Astrocyte (in vitro differentiated cells and primary cell): ENCODE results near the gene FAM199X. TPM values are rescaled to one million over a fixed set of nuclear protein-coding genes. Genes with fewer than 3 reads are reported as not detected.

Source experiments
- DNase-seq: peaks from one replicate; pipeline ENCODE4 v3.0.0-alpha.2; 2010; ENCODE audit warnings: low read depth
- FAIRE-seq: peaks from 2 replicates; lab custom pipeline; 2011; peaks lifted over from hg19 to GRCh38; lab: Jason Lieb, UNC
- H2AFZ ChIP-seq: 2 replicates; pipeline ENCODE4 v1.6.0; 2012; ENCODE audit warnings: low read depth, low read length, inconsistent platforms
- H3K27ac ChIP-seq: 2 replicates; pipeline ENCODE4 v1.5.1; 2011; ENCODE audit warnings: low read depth, low read length, inconsistent platforms
- H3K27me3 ChIP-seq: 2 replicates; pipeline ENCODE4 v1.6.0; 2011; ENCODE audit warnings: low read length, inconsistent platforms; ENCODE audit not compliant: insufficient read depth
- H3K36me3 ChIP-seq: 2 replicates; pipeline ENCODE4 v1.5.1; 2011; ENCODE audit warnings: low read length, inconsistent platforms; ENCODE audit not compliant: insufficient read depth
- H3K4me1 ChIP-seq: 2 replicates; pipeline ENCODE4 v1.5.1; 2011; ENCODE audit warnings: low read length, inconsistent platforms; ENCODE audit not compliant: insufficient read depth
- H3K4me2 ChIP-seq: 2 replicates; pipeline ENCODE4 v1.6.0; 2012; ENCODE audit warnings: low read length, inconsistent platforms
- H3K4me3 ChIP-seq: 2 replicates; pipeline ENCODE4 v1.5.1; 2011; ENCODE audit warnings: low read depth, mild to moderate bottlenecking, low read length, inconsistent platforms; ENCODE audit not compliant: insufficient read depth
- H3K79me2 ChIP-seq: 2 replicates; pipeline ENCODE4 v1.6.0; 2012; ENCODE audit warnings: mild to moderate bottlenecking, low read length, inconsistent platforms; ENCODE audit not compliant: insufficient read depth
- H3K9ac ChIP-seq: 2 replicates; pipeline ENCODE4 v1.6.0; 2012; ENCODE audit warnings: mild to moderate bottlenecking, low read length, inconsistent platforms
- H3K9me3 ChIP-seq: 2 replicates; pipeline ENCODE4 v1.5.1; 2012; ENCODE audit warnings: low read depth, mild to moderate bottlenecking, low read length, inconsistent platforms; ENCODE audit not compliant: insufficient read depth
- H4K20me1 ChIP-seq: 2 replicates; pipeline ENCODE4 v1.6.0; 2012; ENCODE audit warnings: low read length, inconsistent platforms; ENCODE audit not compliant: insufficient read depth
- H3K27ac Mint-ChIP-seq: one replicate; pipeline ENCODE4 v1.8.0; 2021; ENCODE audit warnings: mild to moderate bottlenecking, mixed read lengths; ENCODE audit not compliant: unreplicated experiment
- H3K27me3 Mint-ChIP-seq: one replicate; pipeline ENCODE4 v1.8.0; 2021; ENCODE audit warnings: low read depth, mixed read lengths; ENCODE audit not compliant: unreplicated experiment
- H3K36me3 Mint-ChIP-seq: one replicate; pipeline ENCODE4 v1.8.0; 2021; ENCODE audit warnings: low read depth, mixed read lengths; ENCODE audit not compliant: unreplicated experiment
- H3K4me1 Mint-ChIP-seq: one replicate; pipeline ENCODE4 v1.8.0; 2021; ENCODE audit warnings: low read depth, mixed read lengths; ENCODE audit not compliant: unreplicated experiment
- H3K4me3 Mint-ChIP-seq: one replicate; pipeline ENCODE4 v1.8.0; 2021; ENCODE audit warnings: mild to moderate bottlenecking, moderate library complexity, mixed read lengths; ENCODE audit not compliant: unreplicated experiment
- H3K9me3 Mint-ChIP-seq: one replicate; pipeline ENCODE4 v1.8.0; 2021; ENCODE audit warnings: mild to moderate bottlenecking, mixed read lengths; ENCODE audit not compliant: unreplicated experiment
- EZH2 ChIP-seq: IDR thresholded peaks from 2 replicates; pipeline ENCODE4 v1.6.1; 2012; ENCODE audit warnings: mild to moderate bottlenecking, low read length, inconsistent platforms; ENCODE audit not compliant: insufficient read depth
- total RNA-seq: library from RNA; stranded (reverse); gene quantifications from 2 replicates; pipeline ENCODE4 v1.2.1, GENCODE V29; 2021
- TF ChIP-seq, protein P1 (sequence below): IDR thresholded peaks from 2 replicates; pipeline ENCODE4 v1.5.1; 2011; ENCODE audit warnings: low read depth, mild to moderate bottlenecking, inconsistent platforms, low read length, moderate library complexity; ENCODE audit not compliant: insufficient read depth

The FAM199X gene
- total RNA-seq, 1 donor from 2014 or later = 28.8 TPM

DNA sequence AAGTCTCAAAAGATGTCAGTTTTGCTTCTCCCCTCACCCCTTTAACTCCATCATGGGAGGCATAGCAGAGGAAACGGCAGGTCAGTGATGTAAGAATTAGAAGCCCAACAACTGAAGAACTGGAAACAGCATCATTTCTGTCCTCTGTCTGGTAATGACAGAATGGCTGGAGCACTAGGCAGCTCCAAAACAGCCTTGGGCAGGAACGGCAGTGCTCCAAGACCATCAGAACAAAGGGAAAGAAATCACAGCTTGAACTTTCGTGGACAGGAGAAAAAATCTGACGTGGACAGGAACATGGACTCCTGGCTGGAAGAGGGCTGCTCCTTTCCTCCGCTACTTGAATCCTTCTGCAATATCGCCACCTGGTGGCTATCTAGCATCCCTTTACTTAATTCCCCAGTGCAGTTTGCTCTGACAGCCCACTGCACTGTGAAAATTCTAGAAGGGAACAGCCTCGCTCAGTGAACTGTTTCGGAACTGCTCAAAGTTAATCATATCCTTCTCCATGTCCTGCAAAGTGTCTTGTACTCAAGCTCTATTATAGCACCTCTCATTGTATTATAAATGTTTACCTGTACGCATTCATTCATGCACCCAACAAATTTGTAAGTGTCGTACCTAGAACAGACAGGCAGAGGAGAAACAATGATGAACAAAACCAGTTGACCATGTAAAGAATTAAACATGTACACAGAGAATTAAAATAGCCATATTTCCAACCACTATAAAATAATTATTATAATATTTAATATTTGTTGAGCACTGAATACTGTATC is 29.8 kb upstream of the FAM199X start:
- peak overlapping the region; percentile 80 for H3K9ac ChIP-seq
- peak overlapping the region; percentile 84 for H2AFZ ChIP-seq
- FAIRE-seq (peak; percentile 100), DNase-seq (peak; percentile 72)
- peak overlapping the region; percentile 61 for H3K4me3 ChIP-seq
- no peaks in the 10 kb centered on the region for H3K27me3 ChIP-seq
- no peaks in the 10 kb centered on the region for H4K20me1 ChIP-seq
- TF ChIP-seq, protein P1, sequence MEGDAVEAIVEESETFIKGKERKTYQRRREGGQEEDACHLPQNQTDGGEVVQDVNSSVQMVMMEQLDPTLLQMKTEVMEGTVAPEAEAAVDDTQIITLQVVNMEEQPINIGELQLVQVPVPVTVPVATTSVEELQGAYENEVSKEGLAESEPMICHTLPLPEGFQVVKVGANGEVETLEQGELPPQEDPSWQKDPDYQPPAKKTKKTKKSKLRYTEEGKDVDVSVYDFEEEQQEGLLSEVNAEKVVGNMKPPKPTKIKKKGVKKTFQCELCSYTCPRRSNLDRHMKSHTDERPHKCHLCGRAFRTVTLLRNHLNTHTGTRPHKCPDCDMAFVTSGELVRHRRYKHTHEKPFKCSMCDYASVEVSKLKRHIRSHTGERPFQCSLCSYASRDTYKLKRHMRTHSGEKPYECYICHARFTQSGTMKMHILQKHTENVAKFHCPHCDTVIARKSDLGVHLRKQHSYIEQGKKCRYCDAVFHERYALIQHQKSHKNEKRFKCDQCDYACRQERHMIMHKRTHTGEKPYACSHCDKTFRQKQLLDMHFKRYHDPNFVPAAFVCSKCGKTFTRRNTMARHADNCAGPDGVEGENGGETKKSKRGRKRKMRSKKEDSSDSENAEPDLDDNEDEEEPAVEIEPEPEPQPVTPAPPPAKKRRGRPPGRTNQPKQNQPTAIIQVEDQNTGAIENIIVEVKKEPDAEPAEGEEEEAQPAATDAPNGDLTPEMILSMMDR = peak; percentile 64
- TF ChIP-seq EZH2 = no peak
- H3K27ac Mint-ChIP-seq = peak overlapping the region; percentile 91
- H3K79me2 ChIP-seq = peaks cover 7% of the 10 kb centered on the region
- no peaks in the 10 kb centered on the region for H3K9me3 ChIP-seq
- H3K36me3 Mint-ChIP-seq = peaks cover 2% of the 10 kb centered on the region
- H3K4me3 Mint-ChIP-seq = peak overlapping the region; percentile 83
- H3K4me1 ChIP-seq = no peaks in the 10 kb centered on the region
- H3K4me1 Mint-ChIP-seq = peaks cover 4% of the 10 kb centered on the region
- H3K27ac ChIP-seq = peak overlapping the region; percentile 52
- H3K27me3 Mint-ChIP-seq = no peaks in the 10 kb centered on the region
- no peaks in the 10 kb centered on the region for H3K36me3 ChIP-seq
- no peaks in the 10 kb centered on the region for H3K9me3 Mint-ChIP-seq
- H3K4me2 ChIP-seq = peak overlapping the region; percentile 83

DNA sequence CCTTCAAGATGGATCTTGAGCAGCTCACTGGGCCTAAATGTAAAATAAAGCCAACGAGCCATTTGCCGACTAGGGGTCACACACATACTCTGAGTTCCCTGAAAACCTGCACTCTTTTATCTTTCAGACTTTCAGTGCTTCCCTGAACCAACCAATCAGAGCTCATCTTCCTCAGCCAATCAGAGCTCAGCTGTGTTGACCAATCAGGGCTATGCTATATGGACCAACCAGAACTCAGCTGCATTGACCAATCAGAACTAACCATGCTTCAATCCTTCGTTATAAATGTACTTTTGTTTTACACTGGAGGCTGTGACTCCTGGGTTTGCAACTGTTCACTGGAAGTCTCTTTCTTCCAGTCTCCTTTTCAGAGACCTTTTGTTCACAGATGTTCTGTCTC is 28.8 kb upstream of the FAM199X start:
- Histone ChIP-seq H3K4me3 (no peak overlapping the region), H3K4me2 (no peak overlapping the region), H3K27ac (no peak overlapping the region), H2AFZ (no peak overlapping the region), H3K27me3 (no peaks in the 10 kb centered on the region), H3K36me3 (no peaks in the 10 kb centered on the region), H3K9me3 (no peaks in the 10 kb centered on the region), H3K9ac (no peak overlapping the region), H4K20me1 (no peaks in the 10 kb centered on the region), H3K4me1 (no peaks in the 10 kb centered on the region), H3K79me2 (peaks cover 7% of the 10 kb centered on the region)
- peak; percentile 74 for FAIRE-seq
- peaks cover 4% of the 10 kb centered on the region for H3K4me1 Mint-ChIP-seq
- H3K27me3 Mint-ChIP-seq = no peaks in the 10 kb centered on the region
- DNase-seq = peak; percentile 12
- no peaks in the 10 kb centered on the region for H3K9me3 Mint-ChIP-seq
- TF ChIP-seq, protein P1 = no peak
- no peak for TF ChIP-seq EZH2
- no peak overlapping the region for H3K27ac Mint-ChIP-seq
- H3K36me3 Mint-ChIP-seq = peaks cover 2% of the 10 kb centered on the region
- H3K4me3 Mint-ChIP-seq = no peak overlapping the region
